GM18507 (cell line): ENCODE measurements around the gene NEK9.
"Not testable (repeated sequence)": the region's sequence is repeated elsewhere in the genome, so short reads cannot be mapped to it uniquely, and the experiment has no call there.

ENCODE experiments used
- DNase-seq: peaks from one replicate; pipeline ENCODE4 v3.0.0; 2011; ENCODE audit warnings: low read depth; ENCODE audit not compliant: insufficient read length; ENCODE audit errors: extremely low spot score
- FAIRE-seq: peaks from 2 replicates; lab custom pipeline; 2011; peaks lifted over from hg19 to GRCh38; lab: Jason Lieb, UNC

Gene NEK9

GRCh38 chr14:75147423-75148071 is 20.7 kb upstream of the NEK9 start:
- DNase-seq = no peak
- FAIRE-seq = no peak

GRCh38 chr14:75144944-75145343 is 18.1 kb upstream of the NEK9 start:
- DNase-seq (no peak), FAIRE-seq (peak; percentile 59)

- DNase-seq (no peak), FAIRE-seq (no peak)
Observed at GRCh38 chr14:75143761-75144527, 17.1 kb upstream of the NEK9 start.

GRCh38 chr14:75142494-75142893 is 15.6 kb upstream of the NEK9 start:
- FAIRE-seq = no peak

GRCh38 chr14:75141967-75142366 is 15.1 kb upstream of the NEK9 start:
- DNase-seq (no peak), FAIRE-seq (peak; percentile 69)

More at GRCh38 chr14:75142494-75142893, 15.6 kb upstream of the NEK9 start:
- no peak for DNase-seq

- DNase-seq = no peak
- no peak for FAIRE-seq
Observed at GRCh38 chr14:75141062-75141461, 14.2 kb upstream of the NEK9 start.

GRCh38 chr14:75140620-75141019 is 13.8 kb upstream of the NEK9 start:
- no peak for FAIRE-seq

GRCh38 chr14:75139185-75139584 is 12.3 kb upstream of the NEK9 start:
- FAIRE-seq = no peak

More at GRCh38 chr14:75140620-75141019, 13.8 kb upstream of the NEK9 start:
- no peak for DNase-seq

GRCh38 chr14:75138492-75138891 is 11.6 kb upstream of the NEK9 start:
- FAIRE-seq (peak; percentile 69), DNase-seq (no peak)

More at GRCh38 chr14:75139185-75139584, 12.3 kb upstream of the NEK9 start:
- DNase-seq = no peak

- no peak for FAIRE-seq
- DNase-seq = no peak
Observed at GRCh38 chr14:75134644-75135043, 7.8 kb upstream of the NEK9 start.

GRCh38 chr14:75133597-75133996 is 6.7 kb upstream of the NEK9 start:
- no peak for FAIRE-seq

GRCh38 chr14:75132382-75133086 is 5.7 kb upstream of the NEK9 start:
- peak; percentile 93 for FAIRE-seq

More at GRCh38 chr14:75133597-75133996, 6.7 kb upstream of the NEK9 start:
- no peak for DNase-seq

GRCh38 chr14:75128596-75128990 is 1.7 kb upstream of the NEK9 start:
- FAIRE-seq = no peak
- DNase-seq = no peak

More at GRCh38 chr14:75132382-75133086, 5.7 kb upstream of the NEK9 start:
- DNase-seq = peak; percentile 25

GRCh38 chr14:75127903-75128595 is 1.2 kb upstream of the NEK9 start:
- DNase-seq = no peak
- no peak for FAIRE-seq

GRCh38 chr14:75127474-75127820 is 599 bp upstream of the NEK9 start:
- not testable (repeated sequence) for FAIRE-seq, DNase-seq

- FAIRE-seq = no peak
- DNase-seq = no peak
Observed at GRCh38 chr14:75126121-75126544, 715 bp downstream of the NEK9 start.

GRCh38 chr14:75125617-75126016 is 1.2 kb downstream of the NEK9 start:
- FAIRE-seq (no peak), DNase-seq (no peak)

- FAIRE-seq = no peak
- no peak for DNase-seq
Observed at GRCh38 chr14:75123991-75124390, 2.9 kb downstream of the NEK9 start.

GRCh38 chr14:75121552-75121951 is 5.3 kb downstream of the NEK9 start:
- DNase-seq = no peak
- no peak for FAIRE-seq
